HG02970 (cell line): ENCODE results near the gene UBAP1.
"Not testable (repeated sequence)": the region's sequence is repeated elsewhere in the genome, so short reads cannot be mapped to it uniquely, and the experiment has no call there.

ENCODE experiments used
- ATAC-seq: cut with Tn5 transposase; IDR thresholded peaks from one replicate; pipeline ENCODE4 v1.9.1; 2021; ENCODE audit warnings: mild to moderate bottlenecking, moderate library complexity, moderate number of reproducible peaks; ENCODE audit not compliant: unreplicated experiment, low FRiP score

Gene UBAP1

DNA sequence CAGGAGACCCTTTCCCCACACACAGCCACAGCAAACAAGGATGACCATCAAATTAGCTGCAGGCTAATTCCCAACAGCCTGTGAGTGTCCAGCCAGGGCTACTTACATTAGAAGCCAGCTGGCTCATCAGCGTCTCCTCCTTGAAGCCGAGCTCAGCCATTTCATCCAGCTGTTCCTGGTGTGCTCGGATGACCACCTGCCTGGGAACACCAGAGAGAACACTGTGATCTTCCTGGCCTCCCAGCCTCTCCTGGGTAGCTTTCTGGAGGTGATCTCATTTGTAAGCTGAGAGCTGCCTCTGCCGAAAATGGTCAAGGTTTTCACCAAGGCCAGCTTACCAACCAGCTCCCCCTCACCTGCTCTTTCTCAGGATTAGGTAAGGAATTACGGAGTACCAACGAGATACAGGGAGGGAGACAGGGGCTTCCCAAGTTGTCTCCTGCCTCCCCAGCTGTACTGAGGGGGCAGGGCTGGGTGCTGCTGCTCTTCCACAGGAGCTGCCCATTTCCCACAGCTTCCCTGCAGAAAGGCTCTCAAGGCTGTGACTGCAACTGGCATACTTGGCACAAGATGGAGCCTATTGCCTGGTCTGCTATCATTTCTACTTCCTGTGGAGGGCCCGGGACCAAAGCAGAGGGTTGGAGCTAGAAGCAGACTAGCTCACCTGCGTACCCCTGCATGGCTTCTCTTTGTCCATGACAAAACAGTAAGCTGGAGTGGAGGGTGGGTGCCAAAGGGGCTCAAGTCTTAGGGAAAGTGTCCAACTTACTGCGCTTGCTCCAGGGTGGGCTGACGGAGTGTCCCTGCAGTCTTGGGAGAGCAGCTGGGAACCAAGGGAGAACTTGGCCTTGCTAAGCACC is 76.4 kb downstream of the UBAP1 start:
- ATAC-seq, result no peak

DNA sequence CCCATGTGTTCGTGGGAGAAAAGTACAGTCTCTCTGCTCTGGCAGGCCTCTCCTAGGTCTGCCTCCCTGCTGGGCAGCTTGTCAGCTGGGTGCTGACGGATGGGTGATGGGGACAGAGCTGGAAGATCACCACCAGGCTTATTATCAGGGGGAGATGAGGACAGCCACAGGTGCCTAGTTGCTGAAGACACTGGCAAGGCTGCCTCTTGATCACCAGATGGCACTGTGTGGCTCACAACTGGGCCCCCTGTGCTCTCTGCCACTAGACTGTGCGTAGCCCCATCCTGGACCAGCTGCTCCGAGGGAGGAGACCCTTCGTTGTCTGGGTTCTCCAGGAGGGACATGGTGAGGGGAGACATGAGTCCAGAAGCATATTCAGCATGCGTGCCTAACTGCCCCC is 77.3 kb downstream of the UBAP1 start:
- ATAC-seq, result no peak

DNA sequence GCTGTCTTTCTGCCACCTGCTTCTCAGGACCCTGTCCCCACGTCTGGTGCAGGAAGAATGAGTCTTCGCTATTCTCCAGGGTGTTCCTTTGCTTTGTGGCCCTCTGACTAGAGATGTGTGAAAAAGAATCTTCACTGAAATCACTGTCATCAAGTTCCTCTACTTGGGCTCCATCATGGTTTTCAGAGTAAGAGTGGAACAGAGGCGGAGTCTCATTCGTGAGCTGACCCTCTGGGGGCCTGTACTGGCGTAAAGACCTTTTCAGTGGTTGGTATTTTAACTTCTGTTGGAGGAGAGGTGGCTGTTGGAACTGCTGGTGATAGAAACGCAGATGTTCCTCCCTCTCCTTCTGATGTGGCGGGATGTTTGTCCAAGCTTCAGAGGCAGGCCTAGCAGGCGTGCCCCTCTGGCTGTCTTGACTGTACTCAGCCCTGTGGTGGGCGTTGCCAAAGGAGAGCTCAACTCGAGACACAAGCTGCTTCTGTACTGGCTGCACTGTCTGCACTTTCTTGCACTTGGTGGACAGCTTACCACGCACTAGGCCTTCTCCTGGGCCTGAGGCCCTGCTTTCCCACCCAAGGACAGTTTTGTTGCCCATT is 78.2 kb downstream of the UBAP1 start:
- no peak for ATAC-seq

DNA sequence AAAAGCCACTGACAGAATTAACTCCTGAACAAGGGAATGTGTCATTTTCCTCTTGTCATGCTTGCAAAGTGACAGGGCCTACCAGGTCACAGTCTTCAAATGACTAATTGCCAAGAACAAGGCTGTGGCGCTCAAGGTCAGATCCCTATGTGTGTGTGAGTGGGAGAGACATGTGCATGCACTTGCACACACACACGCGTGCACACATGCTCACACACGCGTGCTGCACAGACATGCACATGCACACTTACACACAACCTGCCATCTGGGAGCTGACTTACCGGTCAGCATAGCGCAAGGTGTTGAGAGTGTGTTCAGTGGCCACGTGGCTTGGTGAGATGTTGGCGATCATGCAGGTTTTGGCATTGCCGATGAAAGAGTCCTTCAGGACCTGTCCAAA is 80.5 kb downstream of the UBAP1 start:
- ATAC-seq, result no peak

DNA sequence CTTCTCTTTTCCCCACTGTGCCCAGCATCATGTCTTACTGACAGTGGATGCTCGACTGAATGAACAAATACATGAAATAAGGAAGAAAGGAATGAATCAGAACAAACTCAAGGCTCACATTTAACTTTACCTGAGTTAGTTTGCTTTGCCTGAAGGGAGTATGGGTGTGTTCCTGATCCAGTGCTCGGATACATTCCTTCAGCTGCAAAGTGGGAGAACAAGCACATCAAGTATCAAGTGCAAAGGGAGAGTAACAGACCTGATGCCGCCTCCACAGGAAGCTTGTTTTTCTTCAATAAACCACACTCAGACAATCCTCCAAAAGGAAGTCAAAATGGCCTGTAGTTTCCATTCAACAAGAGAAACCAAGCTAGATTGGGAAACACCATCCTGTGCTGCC is 84.1 kb downstream of the UBAP1 start:
- ATAC-seq, result no peak

DNA sequence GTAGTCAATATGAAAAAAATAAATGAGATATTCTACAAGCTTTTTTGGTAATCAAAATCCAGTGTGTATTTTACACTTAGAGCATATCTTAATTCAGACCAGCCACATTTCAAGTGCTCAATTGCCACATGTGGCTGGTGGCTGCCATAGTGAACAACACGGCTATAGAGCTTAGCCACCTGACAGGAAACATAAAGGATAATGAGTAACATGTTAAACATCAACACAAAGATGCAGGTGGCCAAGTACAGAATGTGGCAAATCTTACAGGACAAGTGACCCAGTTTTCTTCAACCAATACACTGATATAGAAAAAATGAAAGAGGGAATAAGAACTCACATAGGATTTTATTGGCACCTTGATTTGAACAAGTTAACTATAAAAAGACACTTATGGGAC is 88.8 kb downstream of the UBAP1 start:
- ATAC-seq, result no peak

DNA sequence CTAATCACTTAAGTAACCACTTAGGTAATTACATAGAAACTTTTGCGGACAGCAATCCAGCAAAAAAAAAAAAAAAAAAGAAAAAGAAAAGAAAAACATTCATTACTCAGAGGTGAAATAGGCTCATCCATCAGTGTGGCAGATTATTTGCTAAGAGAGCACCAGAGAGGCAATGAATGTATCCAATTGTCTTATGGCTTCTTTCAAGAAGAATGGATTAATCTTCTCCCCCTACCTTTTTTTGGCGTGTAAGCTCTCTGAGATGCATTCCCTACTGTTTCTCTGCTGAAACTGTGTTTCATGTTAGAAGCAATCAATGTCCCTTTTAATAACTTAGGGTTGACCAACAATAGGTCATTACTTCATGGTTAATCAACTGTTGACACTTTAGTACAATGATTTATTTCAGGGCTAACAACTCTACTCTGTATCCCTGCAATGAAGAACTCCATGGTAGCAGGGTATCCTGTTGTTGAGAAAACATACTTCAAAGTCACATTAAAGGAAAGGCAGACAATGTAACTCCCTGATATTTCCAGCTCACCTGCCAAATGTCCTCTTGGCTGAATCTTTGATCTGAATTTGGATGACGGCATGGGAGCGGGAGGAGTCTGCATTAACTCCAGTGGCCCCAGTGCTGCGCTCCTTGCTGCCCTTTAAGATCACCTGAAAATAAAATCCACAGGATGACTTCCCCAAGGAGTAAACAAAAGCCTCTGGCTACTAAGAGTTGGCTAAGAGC is 92.6 kb downstream of the UBAP1 start:
- no peak for ATAC-seq

DNA sequence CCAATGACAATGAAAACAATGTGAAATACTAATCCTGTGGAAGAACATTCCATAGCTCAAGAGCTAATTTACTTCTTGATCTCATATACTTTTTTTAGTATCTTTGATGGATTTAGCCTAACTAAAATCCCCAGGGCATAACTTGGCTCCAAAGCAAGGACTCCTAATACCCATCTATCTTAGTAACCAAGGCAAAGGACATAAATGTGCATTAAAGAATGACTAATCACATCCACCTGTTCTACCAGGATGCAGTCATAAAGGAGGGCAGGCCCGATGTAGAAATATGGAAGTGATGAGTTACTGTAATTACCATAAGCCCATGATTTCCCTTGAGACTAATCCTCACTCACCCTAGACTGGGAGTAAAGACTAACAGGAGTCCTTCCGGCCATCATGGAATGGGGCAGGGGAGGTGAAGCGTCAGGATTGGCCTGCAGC is 93.3 kb downstream of the UBAP1 start:
- no peak for ATAC-seq

DNA sequence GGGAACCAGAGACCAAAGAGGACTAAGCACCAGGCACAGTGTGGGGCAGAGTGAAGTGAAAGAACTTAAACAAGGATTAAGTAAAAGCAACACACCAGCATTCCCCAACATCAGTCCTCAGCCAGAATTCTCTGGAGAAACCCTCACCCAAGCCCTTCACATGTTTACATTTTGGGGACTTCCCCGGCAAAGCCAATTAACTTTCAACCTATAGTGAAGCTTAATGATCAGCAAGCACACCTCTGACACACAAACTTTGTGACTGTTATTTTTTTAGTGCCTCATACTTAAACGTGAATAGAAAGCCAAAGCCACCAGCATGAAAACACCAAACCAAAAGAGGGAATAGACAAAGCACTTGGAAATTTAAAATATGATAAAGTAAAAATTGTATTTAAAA is 94.7 kb downstream of the UBAP1 start:
- not testable (repeated sequence) for ATAC-seq

DNA sequence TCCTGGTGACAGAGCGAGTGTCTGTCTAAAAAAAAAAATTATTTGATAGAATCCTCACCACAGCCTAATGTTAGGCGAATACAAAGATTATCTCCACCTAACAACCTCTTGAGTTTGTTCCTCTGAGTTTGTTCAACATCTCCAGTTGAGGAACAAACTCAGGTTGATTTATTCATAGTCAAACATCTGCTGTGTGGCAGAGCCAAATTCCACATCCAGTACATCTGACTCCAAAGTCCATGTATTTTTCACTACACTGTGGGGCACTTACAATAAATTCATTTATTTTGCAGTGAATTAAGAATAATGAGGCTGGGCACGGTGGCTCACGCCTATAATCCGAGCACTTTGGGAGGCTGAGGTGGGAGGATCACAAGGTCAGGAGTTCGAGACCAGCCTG is 97.0 kb downstream of the UBAP1 start:
- ATAC-seq, result no peak

DNA sequence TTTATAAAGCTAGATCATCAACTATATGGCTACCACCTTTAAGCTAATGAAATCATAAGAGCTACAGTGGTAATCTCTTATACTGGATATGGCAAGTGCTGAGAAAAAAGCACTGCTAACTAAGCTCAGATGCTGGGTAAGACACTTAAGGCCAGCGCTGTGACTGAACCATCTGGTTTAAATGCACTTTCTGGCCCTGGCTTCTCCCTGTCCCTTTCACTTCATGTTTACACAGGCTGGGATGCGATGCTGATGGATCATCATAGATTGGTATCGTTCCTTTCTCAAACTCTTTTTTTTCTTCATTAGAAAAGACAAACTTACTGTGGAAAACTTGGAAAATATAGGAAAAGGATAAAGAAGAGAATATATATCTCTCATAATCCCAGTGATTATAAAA is 97.9 kb downstream of the UBAP1 start:
- ATAC-seq, result no peak

DNA sequence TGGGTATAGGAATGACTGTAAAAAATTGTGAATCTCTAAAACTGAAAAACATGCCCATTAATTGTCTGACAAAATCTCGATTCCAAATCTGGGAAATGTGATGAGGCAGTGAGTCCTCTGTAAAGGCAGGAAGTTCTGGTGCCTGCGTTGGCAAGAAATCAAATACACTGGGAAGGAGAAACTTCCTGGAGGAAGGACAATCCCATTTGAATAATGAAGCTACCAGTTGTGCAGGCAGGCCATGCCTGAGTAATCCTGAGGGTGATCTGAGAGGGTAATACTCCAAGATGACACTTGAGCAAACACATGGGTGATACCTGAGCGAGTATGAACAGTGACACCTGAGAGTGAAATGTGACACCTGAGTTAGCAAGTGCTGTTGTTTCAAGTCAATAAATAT is 100.6 kb downstream of the UBAP1 start:
- no peak for ATAC-seq

DNA sequence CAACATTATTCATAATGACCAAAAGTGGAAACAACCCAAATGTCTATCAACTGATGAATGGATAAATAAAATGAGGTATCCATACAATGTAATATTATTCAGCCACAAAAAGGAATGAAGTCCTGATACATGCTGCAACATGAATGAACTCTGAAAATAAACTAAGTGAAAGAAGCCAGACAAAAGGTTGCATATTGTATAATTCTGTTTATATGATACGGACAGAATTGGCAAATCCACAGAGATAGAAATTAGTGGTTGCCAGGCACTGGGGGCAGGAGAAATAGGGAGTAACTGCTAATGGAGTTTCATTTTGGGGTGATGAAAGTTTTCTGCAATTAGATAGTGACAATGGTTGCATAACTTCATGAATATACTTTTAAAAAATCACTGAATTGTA is 103.3 kb downstream of the UBAP1 start:
- ATAC-seq, result no peak

DNA sequence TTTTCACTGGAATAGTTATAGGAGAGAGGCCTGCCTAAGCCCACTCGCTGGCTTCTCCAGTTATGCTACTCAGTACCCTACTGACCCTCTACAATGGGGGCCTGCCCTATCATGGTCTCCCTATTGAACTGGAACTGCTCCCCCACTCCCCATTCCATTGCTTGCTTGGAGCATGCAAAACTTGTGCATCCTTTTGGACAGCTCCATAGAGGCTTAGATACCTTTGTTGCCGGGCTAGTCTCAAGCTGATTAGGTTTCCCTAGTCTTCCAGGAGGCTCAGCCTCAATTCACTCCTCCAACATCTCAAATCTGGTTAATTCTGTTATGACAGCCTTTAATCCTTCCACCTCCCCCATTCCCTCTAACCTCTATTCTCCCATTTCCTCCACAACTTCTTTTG is 110.3 kb downstream of the UBAP1 start:
- no peak for ATAC-seq

DNA sequence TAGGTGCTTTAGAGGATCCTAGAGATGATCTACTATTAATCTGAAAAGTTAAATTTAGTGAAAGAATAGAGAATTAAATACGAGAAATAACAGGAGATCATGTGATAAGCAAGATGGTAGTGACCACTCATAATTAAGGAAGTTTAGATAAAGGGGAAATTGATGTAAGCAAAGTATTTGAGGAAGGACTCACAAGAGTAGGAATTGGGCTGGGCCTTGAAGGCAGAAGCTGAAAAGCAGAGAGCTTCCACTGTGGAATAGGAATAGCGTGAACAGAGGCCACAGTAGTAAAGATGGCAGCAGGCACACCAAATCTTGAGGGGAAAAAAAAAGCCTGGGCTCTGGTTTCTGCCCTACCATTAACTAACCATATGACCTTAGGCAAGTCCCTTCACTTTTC is 112.2 kb downstream of the UBAP1 start:
- ATAC-seq, result no peak

DNA sequence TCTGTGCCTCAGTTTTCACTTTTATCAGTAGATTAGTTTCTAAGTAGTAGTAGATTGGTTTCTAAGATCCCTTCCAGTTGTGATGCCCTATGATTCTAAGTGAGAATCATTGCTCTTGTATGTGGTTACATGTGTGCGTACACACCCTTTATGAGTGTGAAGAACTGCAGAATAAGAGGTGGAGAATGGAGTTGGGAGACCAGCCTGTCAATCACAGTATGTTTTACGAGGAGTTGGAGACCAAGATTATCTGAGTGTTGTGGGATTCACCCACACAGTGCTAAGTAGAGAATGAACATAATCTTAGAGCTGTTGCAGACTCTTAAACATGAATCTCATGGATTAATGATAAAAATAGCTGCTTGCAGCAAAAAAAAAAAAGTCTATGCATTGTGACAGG is 112.6 kb downstream of the UBAP1 start:
- ATAC-seq, result no peak

DNA sequence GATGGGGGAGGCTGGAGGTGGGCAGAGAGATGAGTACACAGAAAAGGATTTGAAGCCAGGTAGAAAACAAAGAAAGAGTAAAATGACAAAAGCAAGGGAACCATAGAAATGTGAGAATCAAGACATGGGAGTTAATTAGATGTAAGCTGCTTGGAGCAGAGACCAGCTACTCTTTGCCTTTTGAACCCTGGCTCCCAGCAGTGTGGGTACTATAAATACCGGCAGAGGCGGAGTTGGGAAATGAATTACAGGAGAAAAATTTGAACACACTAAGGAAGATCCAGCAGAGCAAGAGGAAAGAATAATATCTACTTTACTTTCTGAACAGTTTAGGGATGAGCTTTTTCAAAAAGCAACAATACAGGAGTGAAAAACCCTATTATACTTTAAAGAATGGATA is 113.7 kb downstream of the UBAP1 start:
- no peak for ATAC-seq

DNA sequence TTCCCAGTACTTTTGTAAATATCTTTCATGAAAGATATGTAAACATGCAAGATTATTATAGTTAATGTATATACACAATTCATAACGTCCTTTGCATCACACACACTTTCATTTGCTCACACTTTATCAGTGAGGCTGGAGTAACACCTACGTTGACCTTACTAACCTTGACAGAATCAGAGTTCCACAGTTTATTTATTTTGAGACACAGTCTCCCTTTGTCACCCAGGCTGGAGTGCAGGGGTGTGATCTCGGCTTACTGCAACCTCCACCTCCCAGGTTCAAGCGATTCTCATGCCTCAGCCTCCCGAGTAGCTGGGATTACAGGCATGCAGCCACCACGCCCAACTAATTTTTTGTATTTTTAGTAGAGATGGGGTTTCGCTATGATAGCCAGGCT is 122.2 kb downstream of the UBAP1 start:
- not testable (repeated sequence) for ATAC-seq
